NCI-H345 (cell line): ENCODE results near the gene NUDT9.
"Not testable (repeated sequence)": the region's sequence is repeated elsewhere in the genome, so short reads cannot be mapped to it uniquely, and the experiment has no call there.

Source experiments
- DNase-seq: peaks from one replicate; lab custom pipeline; 2025; lab: John Stamatoyannopoulos, UW

NUDT9 gene

DNA sequence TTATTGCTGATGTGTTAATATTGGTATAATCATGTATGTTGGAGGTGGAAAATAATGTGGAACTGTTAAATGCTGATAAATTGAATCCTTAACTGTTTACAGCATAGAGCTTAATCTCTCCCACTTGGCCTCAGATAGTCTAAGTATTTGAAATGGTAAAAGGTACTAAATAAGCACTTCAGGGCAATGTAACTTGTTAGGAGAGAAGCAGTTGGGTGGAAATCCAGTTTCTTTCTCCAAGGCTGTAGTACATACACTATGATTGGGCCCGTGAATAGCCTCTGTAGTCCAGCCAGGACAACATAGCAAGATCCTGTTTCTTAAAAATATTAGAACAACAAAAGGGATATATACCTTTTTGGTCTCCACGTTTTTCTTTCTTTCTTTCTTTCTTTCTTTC is 39.7 kb downstream of the NUDT9 start:
- DNase-seq = no peak

DNA sequence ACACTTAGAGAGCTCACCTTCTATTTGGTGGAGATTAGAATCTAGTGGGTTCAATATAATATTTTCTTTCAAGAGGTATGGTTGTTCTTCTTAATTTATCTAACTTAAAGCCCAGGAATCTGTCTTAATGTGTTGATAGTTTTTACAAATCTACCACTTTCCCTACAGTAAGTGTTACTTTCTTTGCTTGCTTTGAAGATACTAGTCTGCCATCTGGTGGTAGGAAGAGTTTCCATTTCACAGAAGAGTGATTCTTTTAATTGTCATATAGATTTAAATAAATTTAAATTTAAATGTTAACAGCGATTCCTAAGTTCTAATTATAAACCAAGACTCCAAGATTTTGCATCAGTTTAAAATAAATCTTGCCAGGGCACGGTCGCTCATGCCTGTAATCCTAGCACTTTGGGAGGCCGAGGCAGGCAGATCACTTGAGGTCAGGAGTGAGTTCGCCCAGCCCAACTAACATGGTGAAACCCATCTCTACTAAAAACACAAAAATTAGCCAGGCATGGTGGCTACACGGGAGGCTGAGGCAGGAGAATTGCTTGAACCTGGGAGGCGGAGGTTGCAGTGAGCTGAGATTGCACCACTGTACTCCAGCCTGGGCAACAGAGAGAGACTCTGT is 43.5 kb downstream of the NUDT9 start:
- DNase-seq = peak; percentile 10

GRCh38 chr4:87469390-87469789 is 47.0 kb downstream of the NUDT9 start:
- DNase-seq = no peak

DNA sequence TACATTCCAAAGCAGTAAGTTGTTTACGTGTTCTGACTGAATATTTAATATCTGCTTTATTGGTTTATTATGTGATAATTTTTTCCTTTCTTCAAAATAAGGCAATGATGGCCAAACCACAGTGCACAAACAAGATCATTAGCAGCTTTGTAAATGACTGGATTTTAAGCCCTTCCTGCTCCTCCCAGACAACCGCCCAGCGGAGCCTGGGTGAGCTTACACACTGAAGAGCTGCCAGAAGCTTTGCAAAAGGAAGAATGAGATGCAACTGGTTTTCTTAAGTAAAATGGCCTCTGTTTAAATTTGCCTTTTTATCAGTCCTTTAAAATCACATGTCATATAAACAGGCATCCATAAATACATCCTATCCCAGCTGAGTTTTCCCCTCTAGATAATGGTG is 54.6 kb downstream of the NUDT9 start:
- no peak for DNase-seq

DNA sequence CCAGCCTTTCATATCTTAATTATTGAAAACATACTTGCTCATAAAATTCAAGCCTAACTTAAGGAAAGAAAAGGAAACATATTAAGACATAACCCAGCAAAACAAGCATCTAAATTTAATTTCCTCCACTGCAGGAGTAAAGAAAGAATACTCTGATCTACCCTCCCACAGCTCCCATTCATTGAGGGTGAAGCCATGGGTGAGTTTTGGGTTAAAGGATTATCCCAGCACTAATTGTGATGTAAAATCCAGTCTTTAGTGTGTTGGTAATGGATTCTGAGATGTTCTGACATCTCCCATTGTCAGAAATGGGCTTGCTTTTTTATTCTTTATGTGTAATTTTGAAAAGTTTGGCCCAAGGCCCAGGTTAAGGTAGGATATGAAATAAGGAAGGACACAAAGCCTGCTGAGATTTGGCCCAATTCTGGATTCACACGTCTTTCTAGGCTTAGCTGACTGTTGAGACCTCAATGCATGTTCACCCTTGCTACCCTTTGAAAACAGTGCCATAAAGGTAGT is 56.4 kb downstream of the NUDT9 start:
- DNase-seq = no peak

GRCh38 chr4:87481377-87481776 is 59.0 kb downstream of the NUDT9 start:
- DNase-seq = no peak

DNA sequence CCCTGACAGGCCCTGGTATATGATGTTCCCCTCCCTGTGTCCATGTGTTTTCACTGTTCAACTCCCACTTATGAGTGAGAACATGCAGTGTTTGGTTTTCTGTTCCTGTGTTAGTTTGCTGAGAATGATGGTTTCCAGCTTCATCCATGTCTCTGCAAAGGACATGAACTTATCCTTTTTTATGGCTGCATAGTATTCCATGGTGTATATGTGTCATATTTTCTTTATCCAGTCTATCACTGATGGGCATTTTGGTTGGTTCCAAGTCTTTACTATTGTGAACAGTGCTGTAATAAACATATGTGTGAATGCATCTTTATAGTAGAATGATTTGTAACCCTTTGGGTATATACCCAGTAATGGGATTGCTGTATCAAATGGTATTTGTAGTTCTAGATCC is 60.9 kb downstream of the NUDT9 start:
- not testable (repeated sequence) for DNase-seq

DNA sequence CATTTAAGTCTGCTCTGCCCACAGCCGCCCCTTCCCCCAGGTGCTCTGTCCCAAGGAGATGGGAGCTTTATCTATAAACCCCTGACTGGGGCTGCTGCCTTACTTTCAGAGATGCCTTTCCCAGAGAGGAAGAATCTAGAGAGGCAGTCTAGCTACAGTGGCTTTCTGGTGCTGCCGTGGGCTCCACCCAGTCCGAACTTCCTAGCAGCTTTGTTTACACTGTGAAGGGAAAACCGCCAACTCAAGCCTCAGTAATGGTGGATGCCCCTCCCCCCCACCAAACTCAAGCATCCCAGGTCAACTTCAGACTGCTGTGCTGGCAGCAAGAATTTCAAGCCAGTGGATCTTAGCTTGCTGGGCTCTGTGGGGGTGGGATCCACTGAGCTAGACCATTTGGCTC is 66.3 kb downstream of the NUDT9 start:
- not testable (repeated sequence) for DNase-seq

- DNase-seq = no peak
Observed at GRCh38 chr4:87489678-87490077, 67.3 kb downstream of the NUDT9 start.

- DNase-seq = no peak
Observed at GRCh38 chr4:87490664-87491369, 68.4 kb downstream of the NUDT9 start.

DNA sequence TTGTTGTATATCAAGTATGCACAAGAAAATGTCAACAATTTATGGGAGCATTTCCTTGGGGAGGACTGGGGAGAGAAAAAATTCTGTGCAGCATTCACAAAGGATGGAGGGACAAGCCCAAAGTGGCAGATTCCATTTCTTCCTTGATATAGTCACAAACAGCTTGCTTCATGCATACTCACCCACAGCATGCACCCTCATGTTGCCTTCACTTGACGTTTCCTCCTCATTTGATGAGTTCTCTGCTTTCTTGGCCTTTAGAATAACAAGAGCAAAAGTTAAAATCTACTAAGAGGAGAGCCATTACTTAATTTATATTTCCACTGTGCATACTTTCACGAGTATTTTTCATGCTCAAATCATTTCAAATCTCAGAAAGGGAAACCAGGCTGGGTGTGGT is 69.1 kb downstream of the NUDT9 start:
- no peak for DNase-seq

- DNase-seq = not testable (repeated sequence)
Observed at GRCh38 chr4:87491851-87492250, 69.5 kb downstream of the NUDT9 start.

GRCh38 chr4:87493115-87493514 is 70.7 kb downstream of the NUDT9 start:
- no peak for DNase-seq

DNA sequence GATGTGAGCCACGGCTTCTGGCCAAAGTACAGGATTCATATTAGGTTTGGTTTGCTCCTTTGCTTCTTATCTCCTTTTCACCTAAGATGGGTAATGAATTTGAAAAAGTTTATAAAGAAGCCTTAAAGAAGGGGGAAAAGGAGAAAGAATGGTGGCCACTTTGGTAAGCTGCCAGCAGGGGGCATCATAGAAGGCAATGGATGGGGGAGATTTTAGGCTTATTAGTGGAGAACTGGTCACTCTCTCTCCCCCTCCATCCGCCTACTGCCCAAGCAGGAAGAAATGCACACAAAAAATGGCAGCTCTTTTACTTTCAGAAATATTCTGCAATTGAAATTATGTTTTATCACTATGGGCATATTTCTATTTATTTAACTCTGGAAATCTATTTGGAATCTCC is 74.8 kb downstream of the NUDT9 start:
- no peak for DNase-seq

DNA sequence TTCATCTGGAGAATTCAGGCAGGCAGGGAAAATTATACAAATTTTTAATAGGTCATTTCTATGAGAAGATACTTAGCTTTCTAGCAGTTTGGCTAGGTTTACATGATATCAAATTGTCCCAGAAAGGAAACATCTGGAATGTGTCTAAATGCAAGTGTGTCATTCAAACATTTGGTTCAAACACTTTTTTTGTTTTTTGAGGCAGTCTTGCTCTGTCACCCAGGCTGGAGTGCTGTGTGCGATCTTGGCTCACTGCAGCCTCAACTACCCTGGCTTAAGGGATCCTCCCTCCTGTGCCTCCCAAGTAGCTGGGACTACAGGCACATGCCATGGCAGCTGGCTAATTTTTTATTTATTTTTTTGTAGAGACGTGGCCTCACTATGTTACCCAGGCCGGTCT is 75.2 kb downstream of the NUDT9 start:
- no peak for DNase-seq

DNA sequence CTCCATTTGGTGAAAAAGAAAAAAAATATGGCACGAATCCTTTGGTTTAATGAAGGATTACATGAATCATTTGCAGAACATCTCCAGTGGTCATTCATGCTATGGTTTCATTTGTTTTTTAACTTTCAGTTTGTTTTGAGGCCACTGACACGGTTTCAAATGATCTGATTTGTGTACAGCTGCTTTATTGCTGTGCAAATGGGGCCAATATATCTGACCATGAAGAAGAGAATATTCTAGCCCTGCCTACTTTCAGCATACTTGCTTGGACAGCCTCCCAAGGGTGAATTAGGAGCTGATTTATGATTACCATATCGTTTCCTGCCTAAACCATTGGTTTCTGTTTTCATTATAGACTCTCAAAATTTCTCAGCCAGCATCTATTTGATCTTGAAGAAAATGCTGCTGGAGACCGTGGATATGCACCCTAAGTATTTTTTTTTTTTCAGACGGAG is 76.1 kb downstream of the NUDT9 start:
- DNase-seq = no peak

DNA sequence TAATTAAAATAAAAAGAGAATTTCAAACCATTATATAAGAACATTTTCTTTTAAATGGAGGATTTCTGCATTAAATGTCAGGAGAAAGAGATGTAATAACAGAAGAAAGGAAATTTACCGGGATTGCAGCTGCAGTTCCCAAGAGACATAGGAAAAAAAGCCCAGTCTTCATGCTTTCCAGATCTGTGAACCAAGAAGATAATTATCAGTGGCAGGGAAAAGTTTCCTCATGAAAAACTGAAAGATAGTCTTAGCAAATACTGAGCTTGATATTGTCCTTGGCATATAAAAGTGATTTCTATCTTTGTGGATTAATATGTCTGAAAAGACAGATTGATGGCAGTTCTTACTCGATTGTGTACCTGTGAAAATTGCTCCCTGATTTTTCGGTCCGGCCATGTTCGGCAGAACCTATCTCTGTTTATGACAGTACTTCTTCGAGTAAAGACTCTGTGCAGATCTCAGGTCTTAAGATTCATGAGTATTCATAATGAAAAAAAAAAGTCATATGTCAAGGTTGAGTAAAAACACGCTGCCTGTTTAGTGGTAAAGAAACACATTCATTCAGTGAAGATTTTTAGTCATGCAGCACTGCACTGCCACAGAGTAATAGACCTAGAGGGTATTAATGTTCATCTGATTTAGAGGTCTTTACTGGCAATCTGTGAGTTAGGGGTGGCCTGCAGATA is 77.2 kb downstream of the NUDT9 start:
- no peak for DNase-seq

GRCh38 chr4:87500092-87500462 is 77.7 kb downstream of the NUDT9 start:
- DNase-seq = no peak

DNA sequence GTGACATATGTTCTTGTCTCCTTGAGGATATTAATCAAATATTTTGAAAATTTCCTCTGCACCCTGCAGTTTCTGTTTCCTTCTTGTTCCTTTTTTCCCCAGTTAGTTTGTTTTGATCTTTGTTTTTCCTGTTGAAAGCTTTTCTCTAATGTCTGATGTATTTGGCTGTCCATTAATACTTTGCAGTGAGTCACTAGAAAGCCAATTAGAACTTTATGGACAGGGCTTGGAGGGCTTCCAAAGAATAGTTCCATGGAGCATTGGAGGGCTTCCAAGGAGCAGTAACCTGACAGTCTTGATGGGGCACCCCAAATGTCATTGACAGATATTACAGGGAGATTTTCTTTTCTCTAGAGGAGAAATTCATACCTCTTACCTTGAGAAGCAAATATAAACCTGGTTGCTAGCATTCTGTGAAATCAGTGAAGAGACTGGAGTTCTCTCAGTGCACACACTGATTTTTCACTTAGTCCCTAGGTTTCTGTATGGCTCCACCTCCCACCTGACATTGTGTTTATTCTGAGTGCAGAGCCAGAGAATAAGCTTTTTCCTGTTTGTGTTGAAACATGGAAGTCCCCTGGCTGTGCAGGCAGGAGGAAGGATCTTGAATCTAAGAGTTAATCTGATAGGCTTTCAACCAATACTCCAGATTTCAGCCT is 80.3 kb downstream of the NUDT9 start:
- no peak for DNase-seq

GRCh38 chr4:87505862-87506261 is 83.5 kb downstream of the NUDT9 start:
- no peak for DNase-seq

GRCh38 chr4:87506974-87507701 is 84.8 kb downstream of the NUDT9 start:
- no peak for DNase-seq
